Measurements from ENCODE around the gene IFNL1.
A peak's percentile ranks its signal among the peaks of the same experiment; 100 is the strongest.
"Not testable (repeated sequence)": the region's sequence is repeated elsewhere in the genome, so short reads cannot be mapped to it uniquely, and the experiment has no call there.

IFNL1 gene
- total RNA-seq, result 0.21 to 0.48 reads per million in 2 donors

DNA sequence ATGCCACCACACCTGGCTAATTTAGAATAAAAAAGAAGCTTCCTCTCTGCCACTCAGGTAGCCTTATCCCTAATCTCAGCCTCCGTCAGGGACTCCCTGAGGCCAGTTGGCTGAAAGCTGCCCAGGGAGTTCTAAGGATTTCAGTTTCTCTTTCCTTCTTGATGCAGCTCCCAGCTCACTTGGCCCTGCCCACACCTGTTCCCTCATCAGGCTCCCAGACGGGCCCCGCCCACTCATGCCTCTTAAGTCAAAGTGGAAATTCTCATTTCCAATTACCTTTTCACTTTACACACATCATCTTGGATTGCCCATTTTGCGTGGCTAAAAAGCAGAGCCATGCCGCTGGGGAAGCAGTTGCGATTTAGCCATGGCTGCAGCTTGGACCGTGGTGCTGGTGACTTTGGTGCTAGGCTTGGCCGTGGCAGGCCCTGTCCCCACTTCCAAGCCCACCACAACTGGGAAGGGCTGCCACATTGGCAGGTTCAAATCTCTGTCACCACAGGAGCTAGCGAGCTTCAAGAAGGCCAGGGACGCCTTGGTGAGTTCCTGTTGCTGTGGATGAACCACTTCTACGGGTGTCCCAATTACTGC is at the start of gene IFNL1:
Gene IFNL1 (plus strand): TSS at position 353 of the 591 bp plus-strand sequence. CDS start 15 bp downstream, at position 368.
- DNase-seq, result no peak

DNA sequence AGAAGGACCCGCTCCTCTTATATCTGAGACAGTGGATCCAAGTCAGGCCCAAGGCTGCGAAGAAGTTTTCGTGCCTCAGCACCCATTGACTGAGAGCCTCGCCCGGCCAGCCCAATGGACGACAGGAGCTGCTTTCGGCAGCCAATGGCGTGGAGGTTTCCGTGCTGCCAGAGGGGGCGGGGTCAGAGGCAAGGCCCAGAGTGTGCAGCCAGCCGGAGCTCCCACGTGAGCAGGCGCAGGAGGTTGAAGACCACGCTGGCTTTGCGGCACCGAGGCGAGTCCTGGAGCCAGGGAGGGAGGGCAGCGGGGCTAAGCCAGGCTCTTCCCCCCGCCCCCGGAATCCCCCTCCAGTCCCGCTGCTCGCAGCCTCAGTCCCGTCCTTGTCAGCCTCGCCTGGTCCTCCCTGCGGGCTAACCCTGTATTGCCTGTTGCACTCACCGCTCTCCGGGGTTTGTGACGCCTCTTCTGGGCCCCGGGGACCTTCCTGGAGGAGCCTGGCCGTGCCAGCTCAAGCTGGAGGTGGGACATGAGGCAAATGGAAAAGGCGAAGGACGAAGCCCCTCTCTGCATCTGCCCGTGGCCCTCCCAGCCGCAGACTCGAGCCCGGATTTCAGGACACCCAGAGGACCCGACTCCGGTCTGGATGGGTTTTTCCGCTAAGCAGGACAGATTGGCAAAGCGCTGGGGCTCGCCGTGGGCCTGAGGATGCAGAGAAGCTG is 49.1 kb upstream of the IFNL1 start:
- peak; percentile 17 for DNase-seq

GRCh38 chr19:39247701-39248664 is 48.2 kb upstream of the IFNL1 start:
- no peak for DNase-seq

DNA sequence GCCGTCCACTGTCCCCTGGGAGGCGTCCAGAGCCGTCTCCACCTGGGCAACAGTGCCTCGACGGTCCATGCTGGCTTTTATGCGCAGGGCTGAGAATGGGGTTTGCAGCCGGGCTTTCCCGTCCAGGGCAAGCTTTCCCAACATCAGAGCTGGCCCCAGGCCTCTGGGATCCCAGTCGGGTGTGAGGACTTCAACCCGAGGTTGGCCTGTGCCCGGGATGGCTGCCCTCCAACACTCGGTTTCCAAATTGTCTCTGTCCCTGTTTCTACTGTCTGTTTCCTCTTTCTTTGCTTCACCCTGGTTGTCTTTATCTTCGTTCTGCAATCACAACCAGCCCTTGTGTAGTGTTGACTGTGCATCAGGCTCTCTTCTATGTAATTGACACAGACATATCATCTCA is 47.4 kb upstream of the IFNL1 start, which contains the start of gene IFNL4:
Gene IFNL4 (minus strand): TSS at position 51 of the 400 bp plus-strand sequence.
- DNase-seq, result no peak

DNA sequence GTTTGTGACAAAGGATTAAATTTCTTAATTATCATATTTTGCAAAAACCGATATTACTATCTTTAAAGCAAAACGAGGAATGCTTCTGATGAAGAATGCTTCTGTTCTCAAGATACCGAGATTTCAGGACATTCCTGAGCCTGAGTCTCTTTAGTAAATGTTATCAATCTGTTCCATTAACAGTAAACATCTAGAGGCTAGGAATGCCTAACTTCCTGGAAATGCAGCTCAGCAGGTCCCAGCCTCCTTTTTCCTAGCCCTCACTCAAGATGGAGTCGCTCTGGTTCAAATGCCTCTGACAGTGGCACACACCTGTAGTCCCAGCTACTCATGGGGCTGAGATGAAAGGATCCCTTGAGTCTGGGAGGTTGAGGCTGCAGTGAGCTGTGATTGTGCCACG is 45.1 kb upstream of the IFNL1 start:
- DNase-seq, result no peak

DNA sequence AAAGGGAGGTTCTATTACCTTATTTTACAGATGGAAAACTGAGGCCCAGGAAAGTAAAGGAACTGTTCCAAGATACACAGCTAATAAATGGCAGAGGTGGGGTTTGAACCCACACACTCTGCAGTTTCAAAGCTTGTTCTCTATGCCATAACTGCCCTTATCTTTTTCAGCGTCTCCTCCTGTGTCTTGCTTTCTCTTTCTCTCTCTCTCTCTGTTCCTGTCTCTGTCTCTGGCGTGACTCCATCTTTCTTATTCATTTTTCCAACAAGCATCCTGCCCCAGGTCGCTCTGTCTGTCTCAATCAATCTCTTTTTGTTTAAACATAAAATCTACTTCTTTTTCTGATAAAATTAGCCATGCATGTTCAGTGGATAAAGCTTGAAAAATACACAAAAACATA is 44.4 kb upstream of the IFNL1 start:
- no peak for DNase-seq

GRCh38 chr19:39252458-39252857 is 43.7 kb upstream of the IFNL1 start:
- no peak for DNase-seq

DNA sequence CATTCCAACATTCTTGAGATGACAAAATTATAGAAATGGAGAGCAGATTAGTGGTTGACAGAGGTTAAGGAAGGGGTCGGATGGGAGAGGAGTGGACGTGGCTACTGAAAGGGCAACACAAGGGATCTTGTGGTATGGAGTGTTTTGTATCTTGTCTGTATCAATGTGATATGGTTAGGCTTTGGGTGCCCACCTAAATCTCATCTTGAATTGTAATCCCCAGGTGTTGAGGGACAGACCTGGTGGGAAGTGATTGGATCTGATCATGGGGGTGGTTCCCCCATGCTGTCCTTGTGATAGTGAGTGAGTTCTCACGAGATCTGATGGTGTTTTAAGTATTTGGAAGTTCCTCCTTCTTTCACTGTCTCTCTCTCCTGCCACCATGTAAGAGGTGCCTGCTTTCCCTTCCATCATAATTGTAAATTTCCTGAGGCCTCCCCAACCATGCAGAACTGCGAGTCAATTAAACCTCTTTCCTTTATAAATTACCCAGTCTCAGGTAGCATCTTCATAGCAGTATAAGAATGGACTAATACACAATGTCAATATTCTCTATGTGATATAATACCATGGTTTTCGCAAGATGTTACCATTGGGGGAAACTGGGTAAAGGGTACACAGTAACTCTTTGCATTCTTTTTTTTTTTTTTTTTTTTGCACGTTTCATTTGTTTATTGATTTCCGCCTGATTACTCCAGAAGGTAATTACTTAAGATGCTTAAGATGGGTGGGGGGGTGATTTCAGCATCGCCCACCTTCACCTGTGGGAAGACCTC is 42.6 kb upstream of the IFNL1 start:
- DNase-seq, result no peak

GRCh38 chr19:39254531-39255345 is 41.5 kb upstream of the IFNL1 start:
- DNase-seq, result no peak

- no peak for DNase-seq
These were observed 39.0 kb upstream of the IFNL1 start for GRCh38 chr19:39257227-39257626.

DNA sequence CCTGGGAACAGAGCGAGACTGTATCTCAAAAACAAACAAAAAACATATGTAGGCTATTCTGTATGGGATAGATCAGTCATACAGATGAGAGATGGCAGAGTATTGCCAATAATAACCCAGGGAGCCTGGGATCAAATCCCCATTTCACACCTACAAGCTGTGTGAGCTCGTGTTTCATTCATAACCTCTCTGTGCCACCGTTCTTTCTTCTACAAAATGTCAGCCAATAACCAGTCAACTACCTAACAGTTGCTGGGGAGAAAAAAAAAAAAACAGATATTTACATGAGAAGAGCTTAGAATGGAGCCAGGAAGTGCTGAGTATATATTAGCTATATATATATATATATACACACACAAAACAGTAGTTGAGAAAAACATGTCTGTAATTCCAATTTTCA is 34.5 kb upstream of the IFNL1 start:
- DNase-seq, result no peak

GRCh38 chr19:39262496-39262895 is 33.7 kb upstream of the IFNL1 start:
- no peak for DNase-seq

DNA sequence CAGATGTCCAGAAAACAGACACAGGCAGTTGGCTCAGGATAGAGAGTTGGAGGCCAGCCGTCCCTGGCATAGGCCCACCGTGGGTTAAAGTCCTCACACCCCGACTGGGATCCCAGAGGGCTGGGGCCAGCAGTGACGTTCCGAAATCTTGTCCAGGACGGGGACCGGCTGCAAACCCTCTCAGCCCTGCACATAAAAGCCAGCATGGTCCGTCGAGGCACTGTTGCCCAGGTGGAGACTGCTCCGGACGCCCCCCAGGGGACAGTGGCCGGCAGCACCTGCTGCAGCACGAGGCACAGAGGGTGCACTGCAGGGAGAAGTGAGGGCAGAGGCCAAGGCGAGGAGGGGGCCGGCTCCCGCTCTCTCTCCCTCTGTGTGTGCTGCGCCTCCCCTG is 32.3 kb upstream of the IFNL1 start:
- no peak for DNase-seq

DNA sequence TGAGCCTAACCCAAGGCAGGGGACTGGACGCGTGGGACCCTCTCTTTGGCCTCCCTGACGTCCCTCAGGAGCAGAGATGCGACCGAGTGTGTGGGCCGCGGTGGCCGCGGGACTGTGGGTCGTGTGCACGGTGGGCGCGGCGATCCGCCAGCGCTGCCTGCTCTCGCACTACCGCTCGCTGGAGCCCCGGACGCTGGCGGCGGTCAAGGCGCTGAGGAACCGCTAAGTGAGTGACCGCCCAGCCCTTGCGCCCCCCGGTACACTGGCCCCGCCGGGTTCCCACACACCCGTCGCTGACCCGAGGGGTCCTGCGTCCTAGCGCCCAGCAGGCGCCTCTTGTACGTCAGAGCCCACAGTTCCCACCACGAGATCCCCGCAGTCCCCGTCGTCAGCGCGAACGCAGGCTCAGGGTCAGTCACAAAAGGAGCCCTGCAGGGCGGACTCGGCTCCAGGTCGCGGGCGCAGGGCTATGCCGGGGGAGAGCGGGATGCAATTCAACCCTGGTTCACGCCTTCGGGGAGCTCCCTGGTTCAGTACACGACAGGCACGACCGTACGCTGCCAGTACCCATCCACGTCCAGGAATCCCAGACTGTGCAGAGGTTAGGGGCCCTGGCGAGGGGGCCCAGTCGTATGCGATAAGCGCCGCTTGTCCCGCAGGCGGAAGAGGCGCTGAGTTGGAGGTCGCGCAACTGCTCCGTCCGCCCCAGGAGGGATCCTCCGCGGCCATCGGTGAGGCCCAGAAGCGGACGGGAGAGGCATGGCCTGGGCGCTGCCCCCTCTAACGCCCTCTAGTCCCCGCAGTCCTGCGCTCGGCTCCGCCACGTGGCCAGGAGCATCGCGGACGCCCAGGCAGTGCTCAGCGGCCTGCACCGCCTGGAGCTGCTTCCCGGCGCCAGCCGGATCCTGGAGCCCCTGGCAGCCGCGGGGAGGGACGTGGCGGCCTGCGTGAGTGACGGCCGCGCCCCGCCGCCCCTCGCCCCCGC is 31.6 kb upstream of the IFNL1 start:
- DNase-seq, result no peak

GRCh38 chr19:39265321-39265916 is 30.8 kb upstream of the IFNL1 start:
- DNase-seq, result no peak

- DNase-seq, result not testable (repeated sequence)
These were observed 28.1 kb upstream of the IFNL1 start, which contains the start of gene IFNL2 for GRCh38 chr19:39268085-39268484. IFNL2 (plus strand) TSS chr19:39268396; CDS start chr19:39268569, 173 bp downstream.

- DNase-seq, result not testable (repeated sequence)
These were observed 27.5 kb upstream of the IFNL1 start for GRCh38 chr19:39268531-39269223.

DNA sequence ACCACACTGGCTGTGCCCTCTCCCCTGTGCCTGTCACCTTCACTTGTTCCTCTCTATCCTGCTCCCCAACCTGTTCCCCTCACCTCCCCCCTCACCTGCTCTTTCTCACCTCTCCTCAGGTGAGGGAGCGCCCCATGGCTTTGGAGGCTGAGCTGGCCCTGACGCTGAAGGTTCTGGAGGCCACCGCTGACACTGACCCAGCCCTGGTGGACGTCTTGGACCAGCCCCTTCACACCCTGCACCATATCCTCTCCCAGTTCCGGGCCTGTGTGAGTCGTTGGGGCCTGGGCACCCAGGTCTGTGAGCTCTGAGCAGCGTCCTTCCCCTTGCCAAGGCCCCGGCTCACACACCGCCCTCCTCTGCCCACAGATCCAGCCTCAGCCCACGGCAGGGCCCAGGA is 26.8 kb upstream of the IFNL1 start:
- not testable (repeated sequence) for DNase-seq

Data from T-helper 9 cell (primary cell).